GM21526 (cell line): Measurements from ENCODE around the gene RBSN.
"Not testable (repeated sequence)": the region's sequence is repeated elsewhere in the genome, so short reads cannot be mapped to it uniquely, and the experiment has no call there.

Experiments used
- ATAC-seq: cut with Tn5 transposase; IDR thresholded peaks from one replicate; pipeline ENCODE4 v1.9.1; 2021; ENCODE audit warnings: moderate library complexity; ENCODE audit not compliant: unreplicated experiment, low FRiP score

The RBSN gene

GRCh38 chr3:15098503-15099363, at the start of gene RBSN:
RBSN (minus strand) TSS chr3:15099148; CDS start chr3:15096120, 3,028 bp downstream.
- ATAC-seq, result peak; percentile 85

GRCh38 chr3:15148614-15149013, 49.7 kb upstream of the RBSN start:
- ATAC-seq, result no peak

GRCh38 chr3:15136885-15137284, 37.9 kb upstream of the RBSN start:
- not testable (repeated sequence) for ATAC-seq

- ATAC-seq, result not testable (repeated sequence)
Measured at GRCh38 chr3:15134968-15135367, 36.0 kb upstream of the RBSN start.

DNA sequence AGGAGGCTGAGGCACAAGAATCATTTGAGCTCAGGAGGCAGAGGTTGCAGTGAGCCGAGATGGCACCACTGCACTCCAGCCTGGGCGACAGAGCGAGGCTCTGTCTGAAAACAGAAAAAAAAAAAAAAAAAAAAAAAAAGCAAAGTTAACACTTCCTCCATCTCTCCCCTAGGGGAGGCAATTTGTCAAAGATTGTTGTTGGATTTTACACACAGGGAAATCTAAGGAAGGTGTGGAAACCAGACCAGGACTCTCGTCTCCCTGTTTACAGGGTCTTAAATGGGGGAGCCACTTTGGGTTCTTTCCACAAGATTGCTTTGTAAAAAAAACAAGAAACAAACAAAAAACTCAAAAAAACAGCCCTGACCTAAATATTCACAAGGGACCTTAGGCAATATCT, 29.5 kb upstream of the RBSN start:
- ATAC-seq, result not testable (repeated sequence)

GRCh38 chr3:15126975-15127374, 28.0 kb upstream of the RBSN start:
- ATAC-seq, result not testable (repeated sequence)

GRCh38 chr3:15122398-15122797, 23.4 kb upstream of the RBSN start:
- ATAC-seq, result no peak

DNA sequence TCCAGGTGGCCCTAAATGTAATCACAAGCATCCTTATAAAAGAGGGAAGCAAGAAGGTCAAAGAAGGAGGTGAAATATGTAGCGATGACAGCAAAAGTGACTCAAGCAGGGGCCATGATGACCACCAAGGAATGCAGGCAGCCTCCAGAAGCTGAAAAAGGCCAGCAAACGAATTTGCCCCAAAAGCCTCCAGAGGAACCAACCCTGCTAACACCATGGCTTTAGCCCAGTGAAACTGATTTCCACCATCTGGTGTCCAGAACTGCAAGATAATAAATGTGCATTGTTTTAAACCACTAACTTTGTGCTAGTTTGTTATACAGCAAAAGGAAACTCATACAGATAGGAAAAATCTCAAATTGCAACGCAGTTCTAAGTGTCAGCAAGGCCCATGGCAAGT, 23.0 kb upstream of the RBSN start:
- no peak for ATAC-seq

DNA sequence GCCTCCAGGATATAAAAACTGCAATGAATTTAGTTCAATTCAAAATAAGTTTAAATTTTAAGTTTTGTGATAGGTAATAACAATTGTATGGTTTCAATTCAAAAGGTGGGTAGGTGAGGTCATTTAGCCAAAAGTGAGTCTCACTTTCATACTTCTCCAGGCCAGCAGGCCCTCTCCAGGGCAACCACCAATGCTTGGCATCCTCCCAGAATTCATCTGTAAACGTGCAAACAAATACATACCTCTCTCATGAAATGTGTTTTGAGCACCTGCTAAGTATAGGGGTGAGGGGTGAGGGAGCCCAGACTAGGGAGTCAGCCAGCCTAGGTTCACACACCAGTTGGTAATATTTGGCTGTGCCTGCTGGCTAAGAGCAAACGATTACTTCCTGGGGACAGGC, 22.0 kb upstream of the RBSN start:
- no peak for ATAC-seq

DNA sequence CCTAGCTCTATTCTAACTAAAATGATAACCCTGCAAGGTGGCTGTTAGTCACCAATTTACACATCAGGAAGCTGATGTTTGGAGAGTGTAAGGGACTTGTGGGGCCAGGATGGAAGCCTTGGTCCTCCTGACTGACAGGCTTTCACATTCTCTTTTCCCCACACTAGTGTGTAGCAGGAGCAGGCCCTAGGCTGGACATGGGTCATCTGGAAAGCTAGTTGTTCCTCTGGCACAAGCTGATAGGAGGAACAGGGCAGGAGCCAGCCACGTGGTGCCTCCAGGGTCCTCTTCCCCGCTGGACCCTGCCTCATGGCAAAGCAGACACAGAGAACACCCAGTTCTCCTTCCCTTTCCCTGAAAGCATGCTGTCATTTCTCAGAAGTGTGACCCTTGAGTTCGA, 18.1 kb upstream of the RBSN start:
- ATAC-seq, result no peak

GRCh38 chr3:15116032-15116669, 17.2 kb upstream of the RBSN start:
- ATAC-seq, result no peak

DNA sequence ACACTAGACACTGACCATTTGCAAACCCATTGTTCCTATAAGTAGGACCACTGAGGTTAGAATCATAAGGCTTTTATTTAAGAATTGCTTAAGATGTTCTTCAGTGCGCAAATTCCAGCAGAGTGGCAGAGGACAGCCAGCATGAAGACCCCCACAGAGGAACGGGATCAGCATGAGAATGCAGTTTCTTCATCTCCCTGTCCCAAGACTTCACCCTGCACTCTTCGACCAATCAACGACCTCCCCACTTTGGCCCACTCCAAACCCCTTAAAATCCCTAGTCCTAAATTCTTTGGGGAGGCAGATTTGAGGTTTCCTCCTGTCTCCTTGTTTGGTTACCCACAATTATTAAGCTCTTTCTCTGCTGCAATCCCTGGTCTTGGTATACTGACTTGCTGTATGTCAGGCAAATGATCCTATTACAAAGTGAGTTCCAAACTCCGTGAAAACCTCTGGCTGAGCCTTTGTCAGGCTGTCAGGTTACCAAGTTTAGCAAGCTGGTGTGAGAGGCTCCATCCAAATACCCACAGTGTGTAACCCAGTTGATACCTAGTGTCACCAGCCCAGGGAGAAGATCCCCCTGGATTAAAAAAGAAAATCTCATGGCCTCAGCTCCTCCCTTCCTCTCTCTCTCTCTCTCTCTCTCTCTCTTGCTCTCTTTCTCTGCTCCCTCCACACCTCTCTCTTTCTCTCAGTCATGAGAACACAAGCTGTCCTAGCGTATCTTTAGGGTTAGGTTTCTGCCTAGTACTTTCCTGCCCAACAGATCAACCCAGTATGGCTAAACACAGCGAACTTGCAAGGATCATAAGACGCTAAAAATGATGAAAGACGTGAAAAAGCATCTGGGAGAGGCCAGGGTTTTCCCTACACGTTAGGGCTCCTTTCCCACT, 15.8 kb upstream of the RBSN start:
- ATAC-seq, result no peak

DNA sequence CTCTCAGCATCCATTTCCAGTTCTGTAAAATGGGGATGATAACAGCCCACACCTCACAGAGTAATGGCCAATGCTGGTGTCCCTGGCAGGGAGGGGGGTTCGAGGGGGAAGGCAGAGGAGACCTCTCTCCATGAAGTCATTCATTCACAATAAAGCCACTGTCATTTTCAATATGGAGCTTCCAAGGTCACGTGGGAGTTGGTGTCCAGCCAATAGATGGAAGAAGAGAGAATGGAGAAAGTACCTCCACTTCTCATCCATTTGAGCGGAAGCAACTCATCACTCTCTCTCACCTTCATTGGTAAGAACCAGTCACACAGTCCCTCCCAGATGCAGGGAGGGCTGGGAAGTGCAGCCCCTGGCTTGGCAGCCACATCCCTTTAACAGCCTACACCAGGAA, 14.9 kb upstream of the RBSN start:
- ATAC-seq, result no peak

- ATAC-seq, result no peak
Measured at GRCh38 chr3:15113471-15113870, 14.5 kb upstream of the RBSN start.

GRCh38 chr3:15112011-15112410, 13.1 kb upstream of the RBSN start:
- no peak for ATAC-seq

DNA sequence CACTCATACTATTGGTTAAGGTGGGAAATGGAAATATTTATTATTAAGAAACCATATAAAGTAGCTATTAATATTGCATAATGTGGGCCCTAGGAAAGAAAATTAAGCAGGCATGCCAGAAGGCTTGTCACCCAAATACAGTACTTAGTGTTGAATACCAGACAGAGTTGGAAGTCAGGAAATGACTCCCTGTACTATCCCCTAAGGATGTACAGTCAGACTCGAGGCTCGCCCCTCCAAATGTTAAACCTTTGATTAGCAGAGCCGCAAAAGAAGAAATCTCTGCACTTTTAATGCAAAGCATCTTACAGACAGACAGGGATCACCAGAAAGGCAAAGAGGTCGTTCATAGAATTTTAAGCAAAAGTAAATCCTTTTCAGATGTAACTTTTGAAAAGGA, 11.3 kb upstream of the RBSN start:
- ATAC-seq, result no peak

- ATAC-seq, result no peak
Measured at GRCh38 chr3:15108869-15109268, 9.9 kb upstream of the RBSN start.

DNA sequence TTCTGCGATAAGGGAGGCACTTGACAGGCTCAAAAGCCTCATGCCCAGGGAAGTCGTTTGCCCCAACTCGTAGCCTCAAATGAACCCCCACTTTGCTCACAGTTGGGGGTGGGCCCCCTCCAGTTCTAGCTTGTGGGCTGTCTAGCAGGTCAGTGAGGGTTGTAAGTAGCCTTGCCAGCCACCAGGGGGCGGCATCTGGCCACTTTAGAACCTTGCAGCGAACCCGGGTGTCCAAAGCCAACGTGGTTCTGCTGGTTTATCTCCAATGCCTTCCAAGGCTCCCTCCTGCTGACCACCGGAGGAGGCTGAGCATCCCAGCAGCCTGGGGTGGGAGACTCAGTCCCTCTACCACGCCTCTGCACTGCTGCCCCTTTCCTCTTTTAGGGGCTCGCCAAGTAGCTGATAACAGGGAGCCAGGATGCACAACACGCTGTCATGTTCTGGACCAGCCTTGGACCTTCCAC, 9.2 kb upstream of the RBSN start:
- ATAC-seq, result no peak

DNA sequence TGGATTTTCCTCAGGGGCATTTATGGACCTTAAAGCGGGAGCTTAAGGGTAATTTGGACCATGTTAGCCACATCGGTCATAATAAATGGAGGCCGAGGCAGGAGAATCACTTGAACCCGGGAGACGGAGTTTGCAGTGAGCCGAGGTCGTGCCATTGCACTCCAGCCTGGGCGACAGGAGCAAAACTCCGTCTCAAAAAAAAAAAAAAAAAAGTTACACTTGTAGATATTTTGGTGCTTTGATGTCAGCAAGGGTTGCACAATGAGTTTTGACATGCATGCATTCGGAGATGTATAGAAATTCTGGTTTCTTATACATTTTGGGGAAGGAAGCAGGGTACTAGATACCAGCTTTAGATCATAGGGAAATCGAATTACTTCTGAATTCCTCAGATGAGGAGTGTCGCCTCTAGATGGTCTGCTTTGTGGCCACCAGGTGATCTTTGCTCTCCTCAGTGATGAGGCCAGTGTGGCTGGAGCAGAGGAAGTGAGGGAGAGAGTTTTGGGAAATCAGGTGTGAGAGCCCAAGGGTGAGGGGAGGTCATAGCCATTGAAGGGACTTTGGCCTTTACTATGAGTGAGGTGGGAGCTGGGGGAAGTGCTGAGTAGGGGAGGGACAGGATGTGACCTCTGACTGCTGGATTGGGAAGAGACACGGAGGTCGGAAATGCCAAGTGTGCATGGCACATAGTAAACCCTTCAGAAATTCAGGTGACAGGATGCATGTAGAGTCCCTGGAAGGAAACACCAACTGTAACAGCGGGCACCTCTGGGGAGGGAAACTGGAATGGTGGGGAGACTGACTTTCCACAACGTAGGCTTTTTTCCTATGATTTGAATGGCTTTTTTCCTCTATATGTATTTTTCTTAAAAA, 8.4 kb upstream of the RBSN start:
- ATAC-seq, result no peak

DNA sequence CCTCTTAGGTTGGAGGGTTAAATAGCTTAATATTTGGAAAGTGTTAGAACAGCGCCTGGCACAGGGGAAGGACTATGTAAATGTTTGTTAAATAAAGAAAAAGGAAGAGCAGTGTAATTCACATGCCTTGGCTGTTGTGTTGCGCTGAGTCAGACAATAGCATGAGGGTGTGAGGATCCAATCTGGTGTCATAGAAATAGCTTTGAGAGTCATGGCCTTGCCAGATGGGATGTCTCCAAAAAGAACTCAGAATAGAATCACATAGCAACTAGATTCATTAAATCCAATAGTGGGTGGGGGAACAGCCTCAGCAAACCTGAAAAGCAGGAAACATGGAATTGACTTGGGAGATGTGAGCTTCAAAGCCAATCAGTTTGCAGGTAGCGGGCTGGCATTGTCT, 3.9 kb upstream of the RBSN start:
- no peak for ATAC-seq
